RWPE1 (cell line): ENCODE measurements around the gene CRELD1.

Source experiments
- CTCF ChIA-PET: fragments of 350-600 bp; sonication (Branson Sonifier 250); formaldehyde crosslinking; extraction: SDS; loops from one replicate; lab custom pipeline; 2021; lab: Yijun Ruan, JAX
- POLR2A ChIA-PET: fragments of 400-600 bp; formaldehyde crosslinking; extraction: SDS; loops from one replicate; lab custom pipeline; 2020; ENCODE audit warnings: antibody characterized with exemption; ENCODE audit not compliant: low non-redundant PET; lab: Yijun Ruan, JAX
- DNase-seq: peaks from one replicate; pipeline ENCODE4 v3.0.0; 2012; ENCODE audit warnings: low spot score
- H3K27ac ChIP-seq: fragments of 450-650 bp; 2 replicates; pipeline ENCODE4 v1.5.1; 2017
- TF ChIP-seq, protein P1 (sequence below): fragments of 450-650 bp; conservative IDR thresholded peaks from 2 replicates; pipeline ENCODE4 v1.5.1; 2017; ENCODE audit warnings: low read depth, mild to moderate bottlenecking

CRELD1 gene

DNA sequence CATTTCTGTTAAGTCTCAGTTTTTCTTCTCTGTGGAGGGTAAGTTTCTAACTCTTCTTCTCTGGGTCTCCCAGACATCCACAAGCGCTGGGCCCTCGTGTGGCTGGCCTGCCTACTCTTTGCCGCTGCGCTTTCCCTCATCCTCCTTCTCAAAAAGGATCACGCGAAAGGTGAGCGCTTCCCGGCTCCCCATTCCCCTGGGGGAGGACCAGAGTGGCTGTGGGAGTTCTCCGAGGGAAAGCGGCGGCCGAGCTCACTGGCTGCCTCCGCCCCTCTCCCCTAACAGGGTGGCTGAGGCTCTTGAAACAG, 1.1 kb upstream of the CRELD1 start:
- peak overlapping the region; percentile 94 for H3K27ac ChIP-seq
- ChIA-PET CTCF (interaction anchor here (0.5 to 1.4 kb wide), 4 partner anchors 14 to 1983 kb away, joined by 3 to 5 read pairs (median 4); no protein-coding TSS in a partner anchor), POLR2A (interaction anchor here (0.6 to 1.2 kb wide), 2 partner anchors 14 to 38 kb away, joined by 3 to 4 read pairs; no protein-coding TSS in a partner anchor)
- no peak for DNase-seq
- TF ChIP-seq, protein P1, sequence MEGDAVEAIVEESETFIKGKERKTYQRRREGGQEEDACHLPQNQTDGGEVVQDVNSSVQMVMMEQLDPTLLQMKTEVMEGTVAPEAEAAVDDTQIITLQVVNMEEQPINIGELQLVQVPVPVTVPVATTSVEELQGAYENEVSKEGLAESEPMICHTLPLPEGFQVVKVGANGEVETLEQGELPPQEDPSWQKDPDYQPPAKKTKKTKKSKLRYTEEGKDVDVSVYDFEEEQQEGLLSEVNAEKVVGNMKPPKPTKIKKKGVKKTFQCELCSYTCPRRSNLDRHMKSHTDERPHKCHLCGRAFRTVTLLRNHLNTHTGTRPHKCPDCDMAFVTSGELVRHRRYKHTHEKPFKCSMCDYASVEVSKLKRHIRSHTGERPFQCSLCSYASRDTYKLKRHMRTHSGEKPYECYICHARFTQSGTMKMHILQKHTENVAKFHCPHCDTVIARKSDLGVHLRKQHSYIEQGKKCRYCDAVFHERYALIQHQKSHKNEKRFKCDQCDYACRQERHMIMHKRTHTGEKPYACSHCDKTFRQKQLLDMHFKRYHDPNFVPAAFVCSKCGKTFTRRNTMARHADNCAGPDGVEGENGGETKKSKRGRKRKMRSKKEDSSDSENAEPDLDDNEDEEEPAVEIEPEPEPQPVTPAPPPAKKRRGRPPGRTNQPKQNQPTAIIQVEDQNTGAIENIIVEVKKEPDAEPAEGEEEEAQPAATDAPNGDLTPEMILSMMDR: no peak

DNA sequence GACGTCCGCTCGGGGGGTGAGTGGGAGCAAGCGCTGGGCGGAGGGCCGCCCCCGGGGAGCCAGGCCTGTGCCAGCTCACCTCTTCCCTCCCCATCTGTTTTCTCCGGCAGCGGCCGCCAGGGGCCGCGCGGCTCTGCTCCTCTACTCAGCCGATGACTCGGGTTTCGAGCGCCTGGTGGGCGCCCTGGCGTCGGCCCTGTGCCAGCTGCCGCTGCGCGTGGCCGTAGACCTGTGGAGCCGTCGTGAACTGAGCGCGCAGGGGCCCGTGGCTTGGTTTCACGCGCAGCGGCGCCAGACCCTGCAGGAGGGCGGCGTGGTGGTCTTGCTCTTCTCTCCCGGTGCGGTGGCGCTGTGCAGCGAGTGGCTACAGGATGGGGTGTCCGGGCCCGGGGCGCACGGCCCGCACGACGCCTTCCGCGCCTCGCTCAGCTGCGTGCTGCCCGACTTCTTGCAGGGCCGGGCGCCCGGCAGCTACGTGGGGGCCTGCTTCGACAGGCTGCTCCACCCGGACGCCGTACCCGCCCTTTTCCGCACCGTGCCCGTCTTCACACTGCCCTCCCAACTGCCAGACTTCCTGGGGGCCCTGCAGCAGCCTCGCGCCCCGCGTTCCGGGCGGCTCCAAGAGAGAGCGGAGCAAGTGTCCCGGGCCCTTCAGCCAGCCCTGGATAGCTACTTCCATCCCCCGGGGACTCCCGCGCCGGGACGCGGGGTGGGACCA, 632 bp upstream of the CRELD1 start:
- H3K27ac ChIP-seq: peak overlapping the region; percentile 94
- ChIA-PET POLR2A (interaction anchor here (0.6 to 1.2 kb wide), 4 partner anchors 8 to 94 kb away, joined by 3 to 5 read pairs (median 4); no protein-coding TSS in a partner anchor), CTCF (interaction anchor here (0.5 to 1.4 kb wide), 5 partner anchors 13 to 1983 kb away, joined by 3 to 5 read pairs (median 4); no protein-coding TSS in a partner anchor)
- TF ChIP-seq, protein P1: peak; percentile 82
- DNase-seq: peak; percentile 50

DNA sequence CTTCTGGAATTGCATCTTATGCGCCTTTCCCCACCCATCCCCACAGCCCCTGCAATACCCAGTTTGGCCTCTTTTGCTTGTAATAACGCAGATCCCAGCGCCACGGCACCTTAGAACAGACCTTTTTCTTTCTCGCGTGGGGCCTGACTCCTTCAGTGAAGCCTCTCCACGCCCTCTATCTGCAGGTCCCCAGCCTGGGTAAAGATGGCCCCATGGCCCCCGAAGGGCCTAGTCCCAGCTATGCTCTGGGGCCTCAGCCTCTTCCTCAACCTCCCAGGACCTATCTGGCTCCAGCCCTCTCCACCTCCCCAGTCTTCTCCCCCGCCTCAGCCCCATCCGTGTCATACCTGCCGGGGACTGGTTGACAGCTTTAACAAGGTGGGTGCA, 594 bp downstream of the CRELD1 start:
- DNase-seq: no peak
- peak overlapping the region; percentile 94 for H3K27ac ChIP-seq

DNA sequence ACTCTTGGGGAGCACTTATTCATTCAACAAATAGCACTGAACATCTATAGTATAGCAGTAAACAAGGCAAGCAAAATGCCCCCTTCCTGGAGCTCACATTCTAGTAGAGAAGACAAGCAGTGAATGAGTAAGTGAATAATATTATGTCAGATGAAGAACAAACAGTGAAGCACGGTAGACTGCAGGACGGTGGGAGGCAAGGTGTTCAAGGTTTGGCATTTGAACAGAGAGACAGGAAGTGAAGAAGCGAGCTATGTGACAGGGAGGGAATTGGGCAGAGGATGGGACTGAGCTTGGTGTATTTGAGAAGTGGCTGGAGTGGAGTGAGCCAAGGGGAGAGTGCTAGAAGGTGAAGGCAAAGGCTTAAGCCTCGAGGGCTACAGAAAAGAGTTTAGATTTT, 1.4 kb downstream of the CRELD1 start:
- TF ChIP-seq, protein P1: no peak
- CTCF ChIA-PET: interaction anchor here (0.6 to 2.1 kb wide), 2 partner anchors 12 to 107 kb away, joined by 3 to 9 read pairs; no protein-coding TSS in a partner anchor
- DNase-seq: no peak
- no peak overlapping the region for H3K27ac ChIP-seq
- POLR2A ChIA-PET: no interaction called here

More for the DNA sequence above, 594 bp downstream of the CRELD1 start:
- ChIA-PET CTCF (interaction anchor here (2.1 kb wide), 1 partner anchor 12 kb away, joined by 9 read pairs; no protein-coding TSS in a partner anchor), POLR2A (interaction anchor here (0.8 kb wide), 1 partner anchor 12 kb away, joined by 3 read pairs; no protein-coding TSS in a partner anchor)
- TF ChIP-seq, protein P1: peak; percentile 15; the same call in 1 of the 2 replicates

DNA sequence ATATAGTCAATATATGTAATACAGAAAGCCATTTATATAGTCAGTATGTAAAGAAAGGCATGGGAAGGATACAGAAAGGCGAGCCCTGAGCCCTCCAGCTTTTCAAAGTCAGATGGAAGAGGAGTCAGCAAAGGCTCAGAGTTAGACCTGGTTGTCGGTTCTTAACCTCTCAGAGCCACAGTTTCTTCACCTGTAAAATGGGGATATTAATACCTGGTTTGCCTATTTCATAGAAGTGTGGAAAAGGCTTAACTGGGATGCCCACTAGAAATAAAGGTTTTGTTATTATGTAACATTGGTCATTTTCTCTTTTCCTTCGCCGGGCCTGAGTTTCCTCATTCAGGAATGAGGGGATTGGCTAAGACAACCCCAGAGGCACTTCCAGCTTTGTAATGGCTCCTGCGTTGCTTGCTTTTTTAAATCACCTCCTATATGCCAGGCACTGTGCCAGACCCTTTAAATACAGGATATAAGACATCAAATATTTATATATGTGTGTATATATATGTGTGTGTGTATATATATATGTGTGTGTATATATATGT, 2.4 kb downstream of the CRELD1 start:
- DNase-seq: no peak
- no peak overlapping the region for H3K27ac ChIP-seq
- CTCF ChIA-PET: interaction anchor here (2.1 kb wide), 1 partner anchor 11 kb away, joined by 9 read pairs; no protein-coding TSS in a partner anchor
- POLR2A ChIA-PET: no interaction called here
- TF ChIP-seq, protein P1: no peak

DNA sequence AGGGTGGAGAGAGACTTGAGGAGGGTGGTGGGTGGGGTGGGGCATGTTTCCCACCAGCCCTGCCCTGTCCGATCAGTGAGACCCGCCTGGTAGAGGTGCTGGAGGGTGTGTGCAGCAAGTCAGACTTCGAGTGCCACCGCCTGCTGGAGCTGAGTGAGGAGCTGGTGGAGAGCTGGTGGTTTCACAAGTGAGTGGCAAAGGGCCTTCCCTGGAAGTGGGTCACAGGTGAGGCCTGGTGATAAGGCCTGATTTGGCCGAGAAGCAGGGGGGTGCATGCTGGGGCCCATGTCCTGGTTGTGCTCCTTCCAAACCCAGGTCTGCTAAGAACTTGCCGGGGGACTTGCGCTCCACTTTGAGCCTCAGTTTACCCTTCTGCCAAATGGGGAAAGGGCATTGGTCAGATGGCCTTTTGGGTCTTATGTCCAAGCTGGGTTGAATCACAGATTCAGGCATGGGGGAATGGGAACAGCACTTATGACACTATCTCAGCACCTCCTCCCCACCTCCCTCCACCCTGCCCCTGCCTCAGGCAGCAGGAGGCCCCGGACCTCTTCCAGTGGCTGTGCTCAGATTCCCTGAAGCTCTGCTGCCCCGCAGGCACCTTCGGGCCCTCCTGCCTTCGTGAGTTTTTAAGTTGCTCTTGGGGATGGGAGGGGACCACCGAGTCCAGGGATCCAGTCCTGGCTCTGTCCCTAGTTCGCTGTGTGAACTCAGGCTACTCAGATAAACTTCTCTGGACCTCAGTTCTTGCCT, 4.0 kb downstream of the CRELD1 start:
- no peak for DNase-seq
- POLR2A ChIA-PET: no interaction called here
- TF ChIP-seq, protein P1: no peak
- CTCF ChIA-PET: no interaction called here
- no peak overlapping the region for H3K27ac ChIP-seq
